ENCODE results near the gene NCKAP5. TPM values are rescaled to one million over a fixed set of nuclear protein-coding genes. Genes with fewer than 3 reads are reported as not detected.

The NCKAP5 gene
- total and polyA plus RNA-seq, 2 donors (not counting 1 experiment from before 2014, with no cell fraction given), result not detected

- Histone ChIP-seq H3K79me2 (ENCODE audit: control insufficient read depth, insufficient read depth, low read length) (no peaks in the 10 kb centered on the region), H3K4me2 (replicated peaks; ENCODE audit: low read depth, low read length, poor library complexity, severe bottlenecking) (no peak overlapping the region), H3K9ac (ENCODE audit: low read length) (no peak overlapping the region), H2AFZ (ENCODE audit: insufficient read depth, low read depth, low read length, poor library complexity, severe bottlenecking) (no peak overlapping the region), H3K27me3 (replicated peaks in 1 of 4; ENCODE audit: control extremely low read depth in 1 of 4, control insufficient read depth in 3 of 4, insufficient read depth in 4 of 4, low read length in 3 of 4) (no peaks in the 10 kb centered on the region), H3K4me1 (ENCODE audit: control insufficient read depth in 2 of 2, insufficient read depth in 2 of 2, low read length in 2 of 2) (no peaks in the 10 kb centered on the region), H3K4me3 (ENCODE audit: control extremely low read depth in 1 of 5, extremely low read depth in 1 of 5, insufficient read depth in 1 of 5, low read depth in 2 of 5, low read length in 4 of 5) (no peak overlapping the region), H3K36me3 (replicated peaks in 1 of 2; ENCODE audit: control extremely low read depth in 1 of 2, control insufficient read depth in 1 of 2, extremely low read depth in 1 of 2, insufficient read depth in 2 of 2, low read length in 1 of 2) (no peaks in the 10 kb centered on the region), H3K9me3 (ENCODE audit: control extremely low read depth in 1 of 3, control insufficient read depth in 2 of 3, insufficient read depth in 1 of 3, low read length in 2 of 3) (peaks cover 0 to 5% (median 0%) of the 10 kb centered on the region in 3 donors), H4K20me1 (ENCODE audit: control insufficient read depth, insufficient read depth, low read length, poor library complexity, severe bottlenecking) (no peaks in the 10 kb centered on the region), H3K27ac (ENCODE audit: low read length in 2 of 2) (no peak overlapping the region)
- TF ChIP-seq EZH2 (IDR thresholded peaks at IDR 0.05; ENCODE audit: borderline replicate concordance, insufficient read depth, low read depth, low read length, poor library complexity, severe bottlenecking) (no peak), CTCF (IDR thresholded peaks at IDR 0.05) (no peak)
- POLR2A ChIA-PET, result no interaction called here
- no peak overlapping the region for H3K27ac Mint-ChIP-seq
- intact Hi-C loops (cut with micrococcal nuclease), result no loop called here
- no peaks in the 10 kb centered on the region for H3K27me3 Mint-ChIP-seq
- no peaks in the 10 kb centered on the region for H3K9me3 Mint-ChIP-seq (ENCODE audit: insufficient read depth)
- CTCF ChIA-PET, result no interaction called here
- 75% methylated on average over 2 of the region's 2 CpGs for WGBS (ENCODE audit: insufficient coverage)
- no peak for ATAC-seq (ENCODE audit: low read depth)
- no peak overlapping the region for H3K4me3 Mint-ChIP-seq
- no peak for DNase-seq
- no peaks in the 10 kb centered on the region for H3K4me1 Mint-ChIP-seq
Observed at GRCh38 chr2:132984731-132985130, 583.5 kb downstream of the NCKAP5 start.

- Histone ChIP-seq H3K27me3 (replicated peaks in 1 of 4; ENCODE audit: control extremely low read depth in 1 of 4, control insufficient read depth in 3 of 4, insufficient read depth in 4 of 4, low read length in 3 of 4) (no peaks in the 10 kb centered on the region), H3K4me1 (ENCODE audit: control insufficient read depth in 2 of 2, insufficient read depth in 2 of 2, low read length in 2 of 2) (no peaks in the 10 kb centered on the region), H3K79me2 (ENCODE audit: control insufficient read depth, insufficient read depth, low read length) (no peaks in the 10 kb centered on the region), H2AFZ (ENCODE audit: insufficient read depth, low read depth, low read length, poor library complexity, severe bottlenecking) (no peak overlapping the region), H3K9ac (ENCODE audit: low read length) (no peak overlapping the region), H4K20me1 (ENCODE audit: control insufficient read depth, insufficient read depth, low read length, poor library complexity, severe bottlenecking) (no peaks in the 10 kb centered on the region), H3K9me3 (ENCODE audit: control extremely low read depth in 1 of 3, control insufficient read depth in 2 of 3, insufficient read depth in 1 of 3, low read length in 2 of 3) (peaks cover 0 to 2% (median 0%) of the 10 kb centered on the region in 3 donors), H3K4me3 (ENCODE audit: control extremely low read depth in 1 of 5, extremely low read depth in 1 of 5, insufficient read depth in 1 of 5, low read depth in 2 of 5, low read length in 4 of 5) (no peak overlapping the region), H3K36me3 (replicated peaks in 1 of 2; ENCODE audit: control extremely low read depth in 1 of 2, control insufficient read depth in 1 of 2, extremely low read depth in 1 of 2, insufficient read depth in 2 of 2, low read length in 1 of 2) (no peaks in the 10 kb centered on the region), H3K4me2 (replicated peaks; ENCODE audit: low read depth, low read length, poor library complexity, severe bottlenecking) (no peak overlapping the region), H3K27ac (ENCODE audit: low read length in 2 of 2) (no peak overlapping the region)
- ChIA-PET POLR2A (no interaction called here), CTCF (no interaction called here)
- Mint-ChIP-seq H3K27me3 (no peaks in the 10 kb centered on the region), H3K27ac (no peak overlapping the region), H3K4me3 (no peak overlapping the region), H3K4me1 (no peaks in the 10 kb centered on the region), H3K9me3 (ENCODE audit: insufficient read depth) (no peaks in the 10 kb centered on the region)
- intact Hi-C loops (cut with micrococcal nuclease), result no loop called here
- WGBS (ENCODE audit: insufficient coverage), result no CpG with 5 or more reads among the region's 2 CpGs
- no peak for TF ChIP-seq EZH2 (IDR thresholded peaks at IDR 0.05; ENCODE audit: borderline replicate concordance, insufficient read depth, low read depth, low read length, poor library complexity, severe bottlenecking)
- TF ChIP-seq CTCF (IDR thresholded peaks at IDR 0.05), result no peak
- ATAC-seq (ENCODE audit: low read depth), result no peak
- no peak for DNase-seq
Observed at GRCh38 chr2:132980304-132980703, 588.0 kb downstream of the NCKAP5 start.
